UCSD-AML1 (cell line): ENCODE data around the gene TNNT2.

Experiments
- DNase-seq: peaks from one replicate; lab custom pipeline; 2025; ENCODE audit not compliant: unreplicated experiment; lab: John Stamatoyannopoulos, UW

Gene TNNT2

DNA sequence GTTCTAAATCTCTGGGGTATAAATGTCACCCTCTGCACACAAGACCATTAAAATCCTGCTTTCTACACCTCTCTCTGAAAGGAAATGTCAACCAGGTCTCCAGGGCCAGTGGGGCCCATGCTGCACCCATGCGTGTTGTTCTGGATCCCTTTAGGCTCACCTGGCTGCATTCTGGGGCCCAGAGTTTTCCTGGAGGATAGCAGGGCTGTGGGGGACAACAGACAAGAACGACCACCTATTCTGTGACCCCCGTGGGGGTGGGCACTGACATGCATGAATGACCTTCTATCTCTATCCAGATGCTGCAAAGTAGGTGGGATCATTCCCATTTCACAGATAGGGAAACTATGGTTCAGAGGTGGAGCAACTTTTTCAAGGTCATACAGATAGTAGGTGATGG is 41.6 kb downstream of the TNNT2 start:
- DNase-seq: no peak

DNA sequence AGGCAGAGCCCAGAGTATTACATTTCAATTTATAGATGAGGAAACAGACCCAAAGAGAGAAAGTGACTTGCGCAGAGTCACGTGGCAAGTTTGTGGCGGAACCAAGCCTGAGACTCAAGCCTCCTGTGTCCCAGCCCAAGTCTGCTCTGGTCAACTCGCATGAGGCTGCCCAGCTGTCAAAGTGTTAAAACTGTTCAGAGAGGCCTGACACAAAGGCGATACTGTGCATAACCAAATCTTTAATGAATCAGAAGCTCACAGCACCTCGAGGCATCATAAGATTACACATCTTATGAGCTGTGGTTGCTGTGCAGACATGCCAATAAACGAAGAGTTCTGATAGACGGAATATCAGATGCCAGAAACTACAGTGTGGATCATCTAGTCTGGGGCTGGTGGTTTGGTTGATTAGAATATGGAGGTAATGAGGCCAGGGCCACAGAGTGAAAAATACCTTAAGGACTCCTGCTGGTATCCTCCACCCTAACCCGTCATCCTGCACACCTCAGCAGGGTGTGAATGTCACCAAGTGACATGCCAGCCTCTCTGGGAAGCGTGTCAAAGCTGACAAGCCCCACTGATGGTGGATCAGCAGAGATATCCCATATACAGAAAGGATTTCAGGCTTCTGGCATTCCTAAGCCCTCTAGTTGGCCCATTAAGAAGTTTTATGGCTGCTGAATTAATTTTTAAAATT is 42.2 kb downstream of the TNNT2 start:
- DNase-seq: no peak

DNA sequence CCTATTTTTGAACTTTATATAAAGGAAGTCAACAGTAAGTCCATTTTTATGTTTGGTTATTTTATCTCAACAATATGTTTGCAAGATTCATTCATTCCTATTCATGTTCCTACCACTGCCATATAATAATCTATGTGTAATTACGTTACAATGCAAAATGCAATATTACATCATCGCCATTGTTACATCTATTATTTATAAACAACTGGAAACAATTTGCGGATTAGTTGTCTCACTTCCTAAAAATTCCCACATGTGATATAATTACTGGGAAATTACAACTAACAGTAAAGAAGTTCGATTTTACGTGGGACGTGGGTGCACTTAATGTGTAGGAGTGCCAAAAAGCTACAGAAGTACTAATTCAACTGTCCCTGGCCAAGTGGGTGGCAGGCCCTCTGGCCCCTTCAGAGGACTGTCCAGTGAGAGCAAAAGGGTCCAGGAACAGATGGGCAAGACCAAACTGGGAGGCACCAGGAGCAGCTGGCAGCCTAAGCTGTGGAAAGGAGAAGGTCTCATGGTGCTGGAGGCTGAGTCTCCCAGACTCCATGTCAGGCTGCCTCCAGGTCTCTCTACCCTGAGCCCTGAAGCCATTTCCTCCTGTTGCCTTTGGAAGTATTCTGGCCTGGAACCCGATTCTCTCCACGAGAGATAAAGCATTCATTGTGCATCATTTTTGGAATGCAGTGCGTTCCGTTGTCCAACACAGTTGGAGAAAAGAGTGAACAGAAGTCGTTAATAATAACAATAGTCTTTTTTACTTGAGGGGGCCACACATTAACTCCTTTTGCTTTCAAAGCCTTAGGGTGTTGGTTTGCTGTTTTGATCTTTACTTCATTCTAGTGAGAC is 42.9 kb downstream of the TNNT2 start:
- no peak for DNase-seq

DNA sequence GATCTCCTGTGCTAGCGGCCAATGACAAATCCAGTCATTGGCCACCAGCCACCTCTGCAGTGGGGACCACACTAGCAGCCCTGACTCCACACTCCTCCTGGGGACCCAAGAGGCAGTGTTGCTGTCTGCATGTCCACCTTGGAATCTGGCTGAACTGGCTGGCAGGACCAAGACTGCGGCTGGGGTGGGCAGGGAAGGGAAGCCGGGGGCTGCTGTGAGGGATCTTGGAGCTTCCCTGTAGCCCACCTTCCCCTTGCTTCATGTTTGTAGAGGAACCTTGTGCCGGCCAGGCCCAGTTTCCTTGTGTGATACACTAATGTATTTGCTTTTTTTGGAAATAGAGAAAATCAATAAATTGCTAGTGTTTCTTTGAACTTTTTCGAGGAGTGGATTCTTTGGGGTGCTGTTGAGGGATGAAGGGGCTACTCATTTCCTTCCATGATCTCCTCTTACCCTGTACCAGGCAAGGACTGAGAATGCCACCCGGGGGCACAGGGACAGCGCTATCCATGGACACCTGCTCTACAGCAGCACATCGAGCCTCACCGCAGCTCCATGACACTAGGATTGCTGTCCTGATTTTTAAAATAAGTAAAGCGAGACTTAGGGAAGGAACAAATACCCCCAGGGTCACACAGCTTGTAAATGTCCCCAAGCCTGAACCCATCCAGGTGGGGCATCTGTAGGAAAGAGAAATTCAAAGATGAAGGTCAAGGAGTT is 44.7 kb downstream of the TNNT2 start:
- no peak for DNase-seq

DNA sequence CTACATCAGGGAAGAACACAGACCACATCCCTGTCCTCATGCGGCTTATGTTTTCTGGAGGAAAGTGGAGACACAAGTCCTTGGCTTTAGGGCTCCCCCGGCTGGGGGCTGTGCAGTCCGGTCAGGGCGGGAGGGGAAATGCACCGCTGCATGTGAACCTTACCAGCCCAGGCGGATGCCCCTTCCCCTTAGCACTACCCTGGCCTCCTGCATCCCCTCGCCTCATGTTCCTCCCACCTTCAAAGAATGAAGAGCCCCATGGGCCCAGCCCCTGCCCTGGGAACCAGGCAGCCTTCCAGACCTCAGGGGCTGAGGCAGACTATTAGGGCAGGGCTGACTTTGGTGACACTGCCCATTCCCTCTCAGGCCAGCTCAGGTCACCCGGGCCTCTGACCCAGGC is 45.5 kb downstream of the TNNT2 start:
- DNase-seq: no peak

DNA sequence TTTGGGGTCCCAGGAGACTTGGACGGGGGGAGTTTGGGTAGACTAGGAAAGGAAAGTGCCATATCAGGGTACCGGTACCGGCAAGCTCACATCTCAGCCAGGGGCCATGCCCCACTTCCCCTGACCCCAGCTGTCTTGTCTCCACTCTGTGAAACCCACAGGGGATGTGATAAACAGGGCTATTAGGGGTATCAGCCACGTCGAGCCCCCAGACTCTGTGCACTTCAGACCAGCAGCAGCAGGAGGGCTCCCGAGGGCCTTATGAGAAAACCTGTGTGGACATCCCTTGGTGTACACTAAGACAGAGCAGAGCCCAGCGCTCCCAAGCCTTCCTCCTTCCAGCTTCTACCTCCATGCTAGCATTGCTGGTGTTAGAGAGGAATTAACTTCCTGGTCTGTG is 46.3 kb downstream of the TNNT2 start:
- DNase-seq: no peak

DNA sequence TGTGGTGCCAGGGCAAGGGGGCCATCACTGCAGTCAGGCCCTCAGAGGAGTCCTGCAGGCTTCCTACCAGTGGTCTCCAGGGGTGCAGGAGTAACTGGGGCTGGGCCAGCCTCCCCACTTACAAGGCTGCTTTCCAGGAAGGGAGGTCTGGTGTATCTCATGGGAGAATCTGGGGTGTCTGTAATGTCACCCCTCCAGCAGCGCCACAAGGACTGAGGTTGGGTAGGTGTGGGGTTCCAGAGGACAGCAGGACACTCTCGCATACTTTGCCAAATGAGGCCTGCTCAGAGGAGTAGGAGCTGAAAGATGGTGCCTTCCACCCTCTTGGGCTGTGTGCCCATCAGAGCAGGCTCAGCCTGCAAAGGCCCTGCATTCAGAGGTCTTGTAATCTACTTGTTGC is 46.9 kb downstream of the TNNT2 start:
- no peak for DNase-seq

DNA sequence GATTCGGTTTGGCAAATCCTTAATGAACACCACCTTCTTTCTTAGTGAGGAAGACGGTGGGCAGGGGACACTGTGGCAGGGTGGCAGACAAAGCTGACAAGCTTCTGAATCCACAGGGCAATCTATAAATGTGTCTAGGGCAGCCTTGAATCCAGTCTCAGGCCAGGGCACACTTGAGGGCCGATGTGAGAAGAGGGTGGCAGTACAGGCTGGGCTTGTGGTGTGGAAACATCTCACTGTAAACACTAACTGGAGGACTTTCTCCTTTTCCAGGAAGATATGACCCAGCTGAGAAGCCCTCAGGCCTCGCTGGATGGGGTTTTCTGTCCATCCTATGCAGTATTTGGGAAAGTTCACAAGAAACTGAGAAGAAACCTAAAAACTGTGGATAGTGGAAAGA is 47.7 kb downstream of the TNNT2 start:
- DNase-seq: no peak

DNA sequence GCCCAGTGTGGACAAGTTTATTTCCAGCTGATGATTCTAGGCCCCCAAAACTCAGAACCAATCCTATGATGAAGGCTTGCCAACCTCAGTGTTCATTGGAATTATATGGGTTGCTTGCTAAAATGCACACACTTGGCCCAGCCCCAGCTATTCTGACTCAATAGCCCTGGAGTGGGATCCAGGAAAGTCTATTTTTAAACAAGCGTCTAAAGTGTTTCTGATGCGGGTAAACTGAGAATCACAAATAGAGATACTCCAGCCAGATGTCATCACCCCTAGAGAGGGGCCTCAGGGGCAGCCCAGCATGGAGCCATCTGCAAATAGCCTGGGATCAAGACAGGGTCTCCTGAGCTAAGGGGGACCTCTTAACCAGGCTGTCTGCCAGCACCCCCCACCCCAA is 48.2 kb downstream of the TNNT2 start:
- DNase-seq: no peak

DNA sequence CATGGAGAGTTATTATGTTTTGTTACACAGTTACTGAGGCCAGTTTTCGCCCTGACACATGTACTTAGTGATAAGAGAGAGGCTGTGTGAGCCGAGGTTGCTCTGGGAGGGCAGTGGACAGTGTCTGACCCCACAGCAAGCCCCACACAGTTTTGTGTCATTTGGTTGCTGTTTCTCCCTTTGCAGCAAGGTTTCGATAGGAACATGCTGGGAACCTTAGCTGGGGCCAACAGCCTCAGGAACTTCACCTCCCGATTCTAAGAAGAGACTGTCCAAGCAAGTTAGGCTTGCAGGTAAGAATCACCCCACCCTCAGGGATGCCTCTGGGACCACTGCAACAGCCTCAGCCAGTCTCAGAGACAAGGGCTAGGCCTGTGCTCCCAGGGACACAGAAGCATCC is 48.9 kb downstream of the TNNT2 start:
- DNase-seq: no peak

DNA sequence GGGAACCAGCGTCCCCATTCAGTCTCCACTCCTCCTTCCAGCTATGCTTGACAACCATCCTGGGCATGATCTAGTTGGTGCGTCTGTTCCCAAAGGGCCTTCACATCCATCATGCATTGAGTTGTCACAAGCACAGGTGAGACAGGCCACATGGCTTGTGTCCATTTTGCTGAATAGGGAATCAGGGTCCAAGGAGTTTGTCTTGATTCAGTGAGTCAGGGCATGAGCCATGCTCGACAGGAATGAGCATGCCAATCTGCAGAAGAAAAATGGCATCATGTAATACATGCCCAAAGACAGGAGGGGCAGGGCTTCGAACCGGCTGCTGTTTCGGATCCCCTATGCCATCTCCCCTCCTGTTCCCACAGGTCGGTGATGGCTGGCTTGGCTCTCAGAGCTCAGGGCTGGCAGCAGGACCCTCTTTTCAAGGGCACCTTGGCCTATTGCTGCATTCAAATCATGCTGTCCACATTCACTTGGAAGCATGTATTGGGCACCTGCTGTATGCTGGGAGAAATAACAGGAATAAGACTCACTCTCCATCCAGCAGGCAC is 49.7 kb downstream of the TNNT2 start:
- no peak for DNase-seq

DNA sequence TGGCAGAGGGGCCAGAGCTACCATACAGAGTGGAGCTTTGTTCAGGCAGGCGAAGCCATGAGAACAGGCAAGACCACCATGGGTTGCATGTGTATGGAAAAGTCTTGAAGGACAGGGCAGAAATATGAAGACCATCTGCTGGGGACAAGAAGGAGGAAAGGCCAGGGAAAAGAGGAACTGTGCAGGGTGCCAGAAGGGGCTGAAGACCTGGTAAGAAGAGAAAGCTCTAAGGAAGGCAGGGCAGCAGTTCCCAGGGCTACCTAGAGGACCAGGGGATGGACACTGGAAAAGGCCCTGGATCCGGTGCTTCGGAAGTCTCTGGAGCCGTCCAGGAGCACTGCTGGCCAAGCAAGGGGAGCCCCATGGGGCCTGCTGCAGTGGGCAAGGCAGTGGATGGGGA is 50.8 kb downstream of the TNNT2 start:
- DNase-seq: no peak

DNA sequence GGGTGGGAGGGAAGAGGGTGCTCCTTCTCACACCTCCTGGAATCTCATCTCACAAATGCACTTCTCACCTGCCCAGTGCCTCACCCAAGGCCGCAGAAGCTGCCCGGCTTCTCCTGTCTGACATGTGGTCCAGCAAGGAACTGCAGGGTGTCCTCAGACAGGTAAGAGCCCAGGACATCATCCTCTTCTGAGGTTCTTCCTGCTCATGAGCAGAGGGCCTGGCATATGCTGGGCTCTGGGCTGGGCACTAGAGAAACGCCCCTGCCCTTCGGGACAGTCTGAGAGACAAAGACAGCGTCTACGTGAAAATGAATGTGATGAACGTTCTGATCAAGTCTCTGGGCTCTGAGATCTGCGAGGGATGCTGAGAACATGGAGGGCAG is 51.8 kb downstream of the TNNT2 start:
- DNase-seq: no peak

DNA sequence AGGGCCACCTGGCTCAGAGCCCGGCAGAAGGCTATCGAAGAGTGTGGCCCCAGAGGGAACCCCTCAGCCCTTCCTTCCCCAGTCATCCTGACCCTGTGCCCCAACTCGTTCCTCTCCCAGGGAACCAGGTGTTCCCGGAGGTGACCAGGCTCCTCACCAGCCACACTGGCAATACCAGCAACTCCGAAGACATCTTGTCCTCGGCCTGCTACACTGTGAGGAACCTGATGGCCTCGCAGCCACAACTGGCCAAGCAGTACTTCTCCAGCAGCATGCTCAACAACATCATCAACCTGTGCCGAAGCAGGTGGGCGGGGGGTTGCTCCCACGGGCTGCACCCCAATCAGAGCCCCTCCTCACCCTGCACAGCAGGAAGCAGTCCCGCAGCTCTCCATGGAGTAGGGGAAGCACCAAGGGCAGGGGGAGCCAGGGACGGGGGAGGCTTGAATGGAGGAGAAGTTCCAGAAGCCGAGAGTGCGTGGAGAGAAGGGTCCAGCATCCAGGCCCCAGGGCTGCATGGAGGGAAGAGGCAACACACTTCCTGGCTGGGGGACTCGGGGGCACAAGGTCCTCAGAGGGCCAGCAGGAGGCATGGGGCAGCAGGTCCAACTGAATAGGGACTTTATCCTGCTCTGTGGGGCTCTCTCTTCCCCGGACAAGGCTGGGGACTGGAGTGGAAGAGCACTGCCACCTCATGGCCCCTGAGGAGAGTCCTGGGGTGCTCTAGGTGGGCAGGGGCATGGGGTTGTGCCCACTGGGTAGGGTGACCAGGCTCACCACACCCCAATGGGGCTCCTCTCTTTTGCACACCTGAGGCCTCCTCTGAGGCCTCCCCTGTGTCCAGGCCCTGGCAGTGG is 52.4 kb downstream of the TNNT2 start:
- DNase-seq: no peak

DNA sequence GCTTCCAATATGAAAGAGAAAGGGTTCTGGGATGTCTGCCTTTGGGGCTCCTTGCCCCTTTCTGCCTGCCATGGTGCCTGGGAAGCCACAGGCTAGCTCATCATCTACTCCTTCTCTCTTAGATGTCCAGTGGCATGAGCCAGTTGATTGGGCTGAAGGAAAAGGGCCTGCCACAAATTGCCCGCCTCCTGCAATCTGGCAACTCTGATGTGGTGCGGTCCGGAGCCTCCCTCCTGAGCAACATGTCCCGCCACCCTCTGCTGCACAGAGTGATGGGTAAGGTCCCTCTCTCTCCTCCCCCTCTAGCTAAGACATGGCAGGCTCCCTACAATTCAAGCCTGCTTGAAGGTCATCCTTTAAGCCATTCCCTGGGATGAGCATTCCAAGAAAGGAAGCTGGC is 53.2 kb downstream of the TNNT2 start:
- no peak for DNase-seq

DNA sequence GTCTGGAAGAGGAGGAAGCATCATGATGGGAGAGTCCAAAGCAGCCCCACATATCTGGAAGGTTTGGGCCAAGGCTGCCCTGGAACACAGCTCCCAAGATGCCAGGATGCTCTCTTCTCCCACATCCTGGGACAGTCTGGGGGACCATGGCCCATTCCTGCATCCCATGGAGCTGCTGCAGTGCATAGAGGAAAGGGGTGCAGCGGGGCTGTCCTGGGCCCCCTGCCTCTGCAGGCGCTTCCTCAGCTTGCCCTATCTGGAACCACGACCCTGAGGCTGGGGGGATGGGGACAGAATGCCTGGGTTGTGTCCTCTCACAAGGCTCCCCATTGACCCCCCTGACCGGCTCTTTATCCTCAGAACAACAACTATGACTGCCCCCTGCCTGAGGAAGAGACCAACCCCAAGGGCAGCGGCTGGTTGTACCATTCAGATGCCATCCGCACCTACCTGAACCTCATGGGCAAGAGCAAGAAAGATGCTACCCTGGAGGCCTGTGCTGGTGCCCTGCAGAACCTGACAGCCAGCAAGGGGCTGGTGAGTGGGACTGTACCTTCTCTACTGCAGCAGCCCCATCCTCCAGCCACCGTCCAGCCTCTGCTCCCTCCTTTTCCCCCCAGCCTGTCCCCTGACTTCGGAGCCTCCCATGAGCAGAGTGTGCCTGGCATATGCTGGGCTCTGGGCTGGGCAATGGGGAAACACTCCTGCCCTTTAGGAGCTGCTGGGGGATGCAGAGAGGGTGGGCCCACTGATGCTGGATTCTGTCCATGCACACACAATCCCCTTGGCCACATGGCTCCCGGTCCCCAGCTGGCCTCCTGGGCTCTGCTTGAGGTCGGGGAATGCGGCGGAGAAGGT is 54.6 kb downstream of the TNNT2 start:
- no peak for DNase-seq

DNA sequence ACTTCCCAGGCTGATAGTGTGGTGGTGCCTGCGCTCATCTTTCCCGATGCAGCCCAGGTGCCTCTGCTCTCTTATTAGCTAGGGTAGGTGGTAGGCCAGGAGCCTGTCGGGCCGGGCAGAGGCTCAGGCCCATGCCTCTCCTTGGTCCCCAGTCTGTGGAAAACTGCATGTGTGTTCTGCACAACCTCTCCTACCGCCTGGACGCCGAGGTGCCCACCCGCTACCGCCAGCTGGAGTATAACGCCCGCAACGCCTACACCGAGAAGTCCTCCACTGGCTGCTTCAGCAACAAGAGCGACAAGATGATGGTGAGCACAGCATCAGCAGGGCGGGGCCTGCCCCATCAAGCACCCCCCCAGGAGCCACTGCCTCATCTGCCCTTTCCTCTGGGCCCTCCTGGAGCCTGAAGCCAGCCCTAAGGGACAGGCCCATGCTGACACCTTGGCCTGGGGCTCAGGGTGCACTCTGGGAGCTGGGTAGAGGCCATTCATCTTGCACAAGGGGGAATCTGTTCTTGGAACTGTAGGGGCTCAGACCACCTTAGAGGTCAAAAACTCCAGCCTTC is 55.6 kb downstream of the TNNT2 start:
- no peak for DNase-seq

DNA sequence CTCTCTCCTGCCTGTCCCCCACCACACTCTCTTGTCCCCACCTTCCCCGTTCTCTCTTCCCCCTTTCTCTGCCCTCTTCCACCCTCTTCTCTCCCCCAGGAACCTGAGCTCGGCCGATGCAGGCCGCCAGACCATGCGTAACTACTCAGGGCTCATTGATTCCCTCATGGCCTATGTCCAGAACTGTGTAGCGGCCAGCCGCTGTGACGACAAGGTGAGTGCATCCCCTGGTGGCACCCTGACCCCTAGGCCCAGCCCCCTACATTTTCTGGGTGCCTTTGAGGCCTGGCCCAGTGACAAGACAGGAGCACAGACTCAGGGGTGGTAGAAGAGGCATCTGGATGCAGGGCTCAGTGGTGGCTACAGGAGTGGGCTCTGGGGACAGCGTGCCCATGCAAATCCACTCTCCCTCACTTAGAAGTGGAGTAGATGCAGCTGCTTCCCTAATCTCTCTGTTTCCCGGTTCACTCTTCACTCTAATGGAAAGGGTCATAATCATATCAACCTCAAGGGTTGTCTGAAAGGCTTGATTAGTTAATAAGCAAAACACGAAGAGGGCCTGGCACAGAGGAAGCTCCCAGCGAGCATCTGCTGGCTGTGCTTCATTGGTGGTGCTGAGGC is 57.2 kb downstream of the TNNT2 start:
- DNase-seq: no peak

DNA sequence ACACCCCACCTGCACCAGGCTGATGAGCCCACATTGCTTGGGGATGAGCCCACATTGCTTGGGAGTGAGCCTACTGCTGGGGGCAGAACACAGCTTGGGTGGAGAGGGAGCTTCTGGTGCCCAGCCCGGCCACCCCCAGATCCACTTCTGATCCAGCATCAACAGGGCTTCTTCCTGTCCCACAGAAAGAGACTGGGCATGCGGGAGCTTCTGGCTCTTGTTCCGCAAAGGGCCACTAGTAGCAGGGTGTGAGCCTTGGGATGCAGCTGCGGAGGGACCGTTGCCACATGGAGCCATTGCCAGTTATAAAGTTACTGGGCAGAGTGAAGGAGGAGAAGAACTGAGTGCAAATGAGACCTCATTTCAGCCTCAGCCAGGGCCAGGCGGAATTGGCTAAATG is 57.8 kb downstream of the TNNT2 start:
- no peak for DNase-seq
